ENCODE results near the gene IGF1.

GRCh38 chr12:102417055-102417454 is 63.3 kb downstream of the IGF1 start:
- TF ChIP-seq CTCF (IDR thresholded peaks at IDR 0.05) (no peak), POLR2A (IDR thresholded peaks at IDR 0.05) (no peak)
